PC-9 (cell line): ENCODE results near the gene TTLL7. TPM values are rescaled to one million over a fixed set of nuclear protein-coding genes. Genes with fewer than 3 reads are reported as not detected.
A peak's percentile ranks its signal among the peaks of the same experiment; 100 is the strongest.

ENCODE experiments used
- BruUV-seq: library from RNA; stranded (reverse); fragments of 400-500 nt; replicated peaks from 2 replicates; lab custom pipeline; 2021; lab: Mats Ljungman, UMichigan
- CTCF ChIA-PET: fragments of 300-600 bp; sonication (Branson Sonifier 250); formaldehyde crosslinking; loops from one replicate; lab custom pipeline; 2022; ENCODE audit warnings: antibody characterized with exemption; lab: Charles Lee
- POLR2A ChIA-PET: fragments of 300-600 bp; sonication (Branson Sonifier 250); formaldehyde crosslinking; loops from one replicate; lab custom pipeline; 2022; ENCODE audit warnings: antibody characterized with exemption; ENCODE audit not compliant: unreplicated experiment; lab: Charles Lee
- DNase-seq, 2 experiments: peaks; one replicate each; pipeline versions ENCODE4 v3.0.0 to v3.0.0-alpha.2; 2015 to 2022; ENCODE audit warnings: mixed read lengths in 1 of 2
- H2AFZ ChIP-seq: fragments of 200-600 bp; sonication (generic); 2 replicates; pipeline ENCODE4 v1.8.1; 2017; ENCODE audit warnings: antibody characterized with exemption
- H3F3A ChIP-seq: fragments of 200-600 bp; sonication (generic); 2 replicates; pipeline ENCODE4 v1.8.1; 2017; ENCODE audit warnings: antibody characterized with exemption, mild to moderate bottlenecking, low read depth; ENCODE audit not compliant: insufficient read depth
- H3K27ac ChIP-seq: fragments of 200-600 bp; sonication (generic); 2 replicates; pipeline ENCODE4 v1.6.1; 2016; ENCODE audit warnings: mixed run types
- H3K27me3 ChIP-seq: fragments of 200-600 bp; sonication (generic); 2 replicates; pipeline ENCODE4 v1.6.1; 2016; ENCODE audit warnings: low read depth, mixed run types; ENCODE audit not compliant: insufficient read depth
- H3K36me3 ChIP-seq: fragments of 200-600 bp; sonication (generic); 2 replicates; pipeline ENCODE4 v1.6.1; 2016; ENCODE audit warnings: low read depth, mixed run types
- H3K4me1 ChIP-seq: fragments of 200-600 bp; sonication (generic); replicated peaks from 2 replicates; pipeline ENCODE4 v1.6.1; 2016; ENCODE audit warnings: mixed run types; ENCODE audit not compliant: insufficient read depth
- H3K4me2 ChIP-seq: fragments of 200-600 bp; sonication (generic); 2 replicates; pipeline ENCODE4 v1.6.1; 2017; ENCODE audit warnings: mixed run types
- H3K4me3 ChIP-seq: fragments of 200-600 bp; sonication (generic); 2 replicates; pipeline ENCODE4 v1.6.1; 2016; ENCODE audit warnings: mixed run types
- H3K79me2 ChIP-seq: fragments of 200-600 bp; sonication (generic); 2 replicates; pipeline ENCODE4 v1.6.1; 2017; ENCODE audit warnings: low read depth, mixed run types
- H3K9me2 ChIP-seq: fragments of 200-600 bp; sonication (generic); 2 replicates; pipeline ENCODE4 v1.8.1; 2017; ENCODE audit warnings: mild to moderate bottlenecking; ENCODE audit not compliant: insufficient read depth
- H3K9me3 ChIP-seq: fragments of 200-600 bp; sonication (generic); 2 replicates; pipeline ENCODE4 v1.8.1; 2016; ENCODE audit warnings: low read depth; ENCODE audit not compliant: insufficient read depth
- H4K20me1 ChIP-seq: fragments of 200-600 bp; sonication (generic); 2 replicates; pipeline ENCODE4 v1.8.1; 2017; ENCODE audit not compliant: insufficient read depth
- EZH2 ChIP-seq: fragments of 200-600 bp; sonication (generic); IDR thresholded peaks from 2 replicates; pipeline ENCODE4 v1.8.0; 2017; ENCODE audit warnings: antibody characterized with exemption, low read depth
- intact Hi-C: fragments of 100-400 bp; cut with micrococcal nuclease; formaldehyde crosslinking; loops from one replicate; pipeline ENCODE4 v1.10.0; 2022; ENCODE audit not compliant: unreplicated experiment
- total RNA-seq: library from RNA; stranded (reverse); gene quantifications from 2 replicates; pipeline ENCODE4 v1.2.3, GENCODE V29; 2021
- TF ChIP-seq, protein P1 (sequence below): fragments of 200-600 bp; sonication (generic); conservative IDR thresholded peaks from 2 replicates; pipeline ENCODE4 v1.6.1; 2017; ENCODE audit warnings: mixed run types, antibody characterized with exemption, mild to moderate bottlenecking, moderate library complexity

The TTLL7 gene
- total RNA-seq, 1 experiment from 2014 or later = 4.1 TPM

GRCh38 chr1:83827741-83828140 lies 171.2 kb downstream of the TTLL7 start:
- TF ChIP-seq, protein P1, sequence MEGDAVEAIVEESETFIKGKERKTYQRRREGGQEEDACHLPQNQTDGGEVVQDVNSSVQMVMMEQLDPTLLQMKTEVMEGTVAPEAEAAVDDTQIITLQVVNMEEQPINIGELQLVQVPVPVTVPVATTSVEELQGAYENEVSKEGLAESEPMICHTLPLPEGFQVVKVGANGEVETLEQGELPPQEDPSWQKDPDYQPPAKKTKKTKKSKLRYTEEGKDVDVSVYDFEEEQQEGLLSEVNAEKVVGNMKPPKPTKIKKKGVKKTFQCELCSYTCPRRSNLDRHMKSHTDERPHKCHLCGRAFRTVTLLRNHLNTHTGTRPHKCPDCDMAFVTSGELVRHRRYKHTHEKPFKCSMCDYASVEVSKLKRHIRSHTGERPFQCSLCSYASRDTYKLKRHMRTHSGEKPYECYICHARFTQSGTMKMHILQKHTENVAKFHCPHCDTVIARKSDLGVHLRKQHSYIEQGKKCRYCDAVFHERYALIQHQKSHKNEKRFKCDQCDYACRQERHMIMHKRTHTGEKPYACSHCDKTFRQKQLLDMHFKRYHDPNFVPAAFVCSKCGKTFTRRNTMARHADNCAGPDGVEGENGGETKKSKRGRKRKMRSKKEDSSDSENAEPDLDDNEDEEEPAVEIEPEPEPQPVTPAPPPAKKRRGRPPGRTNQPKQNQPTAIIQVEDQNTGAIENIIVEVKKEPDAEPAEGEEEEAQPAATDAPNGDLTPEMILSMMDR = no peak
- TF ChIP-seq EZH2 = no peak
- Histone ChIP-seq H3K9me3 (no peaks in the 10 kb centered on the region), H3K79me2 (no peaks in the 10 kb centered on the region), H3F3A (no peaks in the 10 kb centered on the region), H3K4me3 (no peak overlapping the region), H3K36me3 (no peaks in the 10 kb centered on the region), H3K27ac (no peak overlapping the region), H3K9me2 (no peaks in the 10 kb centered on the region), H3K4me2 (no peak overlapping the region), H2AFZ (no peak overlapping the region), H4K20me1 (no peaks in the 10 kb centered on the region), H3K27me3 (no peaks in the 10 kb centered on the region), H3K4me1 (no peaks in the 10 kb centered on the region; the same call in 1 of the 2 replicates)
- DNase-seq = no peak
- no TSS peak for BruUV-seq
- ChIA-PET POLR2A (no interaction called here), CTCF (no interaction called here)
- intact Hi-C loops = no loop called here

DNA sequence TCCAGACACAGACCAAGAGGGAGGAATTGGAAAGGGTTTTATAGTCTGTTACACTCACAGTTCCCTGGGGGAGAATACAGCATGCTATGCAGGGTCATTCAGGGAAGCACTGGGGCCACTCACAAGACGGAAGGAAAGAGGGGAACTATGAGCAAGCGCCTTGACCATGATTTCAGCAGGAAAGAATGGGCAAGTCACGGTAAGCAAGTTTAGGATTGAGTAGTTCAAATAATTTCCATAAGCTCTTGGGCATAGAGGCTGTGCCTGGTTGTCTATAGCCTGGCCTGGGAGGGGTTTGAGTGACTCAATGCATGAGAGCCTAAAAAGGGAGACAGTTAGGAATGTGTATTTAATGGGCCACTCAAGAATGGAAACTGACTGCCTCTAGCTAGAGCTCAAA lies 176.7 kb downstream of the TTLL7 start:
- CTCF ChIA-PET = no interaction called here
- DNase-seq = no peak
- POLR2A ChIA-PET = no interaction called here
- TF ChIP-seq EZH2 = no peak
- TF ChIP-seq, protein P1 = no peak
- H3F3A ChIP-seq = no peaks in the 10 kb centered on the region
- no peaks in the 10 kb centered on the region for H3K36me3 ChIP-seq
- H3K9me3 ChIP-seq = no peaks in the 10 kb centered on the region
- H2AFZ ChIP-seq = 0 out of 2 replicates have a peak overlapping the region, but pooled peaks have one; percentile 1
- peaks cover 10% of the 10 kb centered on the region; the same call in 1 of the 2 replicates for H3K4me1 ChIP-seq
- H3K27me3 ChIP-seq = no peaks in the 10 kb centered on the region
- no peaks in the 10 kb centered on the region for H4K20me1 ChIP-seq
- no peaks in the 10 kb centered on the region for H3K79me2 ChIP-seq
- no peaks in the 10 kb centered on the region for H3K9me2 ChIP-seq
- H3K4me2 ChIP-seq = no peak overlapping the region
- intact Hi-C loops = no loop called here
- no TSS peak for BruUV-seq
- no peak overlapping the region for H3K4me3 ChIP-seq
- no peak overlapping the region for H3K27ac ChIP-seq

- Histone ChIP-seq H3K36me3 (no peaks in the 10 kb centered on the region), H3K9me3 (no peaks in the 10 kb centered on the region), H3K9me2 (no peaks in the 10 kb centered on the region), H3F3A (no peaks in the 10 kb centered on the region), H3K4me3 (no peak overlapping the region), H3K4me1 (peaks cover 10% of the 10 kb centered on the region; the same call in 1 of the 2 replicates), H3K27ac (no peak overlapping the region), H3K27me3 (no peaks in the 10 kb centered on the region), H4K20me1 (no peaks in the 10 kb centered on the region), H3K79me2 (no peaks in the 10 kb centered on the region), H3K4me2 (no peak overlapping the region), H2AFZ (no peak overlapping the region)
- TF ChIP-seq, protein P1 = no peak
- no peak for TF ChIP-seq EZH2
- ChIA-PET POLR2A (no interaction called here), CTCF (no interaction called here)
- DNase-seq = no peak
- BruUV-seq = no TSS peak
- intact Hi-C loops = no loop called here
Observed at GRCh38 chr1:83819436-83819835, 179.5 kb downstream of the TTLL7 start.
